Activated CD4-positive, alpha-beta T cell treated with anti-CD3 and anti-CD28 coated beads for 36 hours (primary cell): ENCODE measurements around the gene ENOX1. TPM values are rescaled to one million over a fixed set of nuclear protein-coding genes. Genes with fewer than 3 reads are reported as not detected.

Experiments used
- ATAC-seq: fragments of 200-7000 bp; cut with Tn5 transposase; one replicate; pipeline ENCODE4 v1.10.0; 2021; ENCODE audit warnings: mild to moderate bottlenecking, moderate library complexity
- CTCF ChIA-PET: fragments of 350-600 bp; sonication (Branson Sonifier 250); formaldehyde crosslinking; loops from one replicate; lab custom pipeline; 2021; ENCODE audit warnings: antibody characterized with exemption; lab: Charles Lee
- POLR2A ChIA-PET: fragments of 350-600 bp; sonication (Branson Sonifier 250); formaldehyde crosslinking; loops from one replicate; lab custom pipeline; 2021; ENCODE audit warnings: antibody characterized with exemption, inconsistent platforms; lab: Charles Lee
- DNase-seq: peaks from one replicate; pipeline ENCODE4 v3.0.0-alpha.2; 2020
- H3K27ac Mint-ChIP-seq: one replicate; pipeline ENCODE4 v1.8.0; 2021; ENCODE audit warnings: mixed read lengths
- H3K27me3 Mint-ChIP-seq: one replicate; pipeline ENCODE4 v1.8.0; 2021; ENCODE audit warnings: mixed read lengths
- H3K36me3 Mint-ChIP-seq: one replicate; pipeline ENCODE4 v1.8.0; 2021; ENCODE audit warnings: low read depth, mixed read lengths
- H3K4me1 Mint-ChIP-seq: one replicate; pipeline ENCODE4 v1.8.0; 2021; ENCODE audit warnings: mixed read lengths
- H3K4me3 Mint-ChIP-seq: one replicate; pipeline ENCODE4 v1.8.0; 2021; ENCODE audit warnings: mild to moderate bottlenecking, moderate library complexity, mixed read lengths
- H3K9me3 Mint-ChIP-seq: one replicate; pipeline ENCODE4 v1.8.0; 2021; ENCODE audit warnings: low read depth, mixed read lengths
- intact Hi-C, 2 experiments: fragments of 100-400 bp; cut with DNase I in 1 of 2; cut with micrococcal nuclease in 1 of 2; formaldehyde crosslinking; loops; one replicate each; pipeline versions ENCODE4 v1.14.2 to v1.15.1; 2022 to 2024; cut with DNase I, micrococcal nuclease
- total RNA-seq, 2 experiments: library from RNA; stranded (reverse); gene quantifications; one replicate each; pipeline ENCODE4 v1.2.3, GENCODE V29; 2021

Gene ENOX1
- total RNA-seq, 2 experiments from 2014 or later, result 0.28 to 0.48 TPM

- POLR2A ChIA-PET, result no interaction called here
- intact Hi-C loops, result no loop called here
- no peaks in the 10 kb centered on the region for H3K9me3 Mint-ChIP-seq
- peaks cover 18% of the 10 kb centered on the region for H3K27me3 Mint-ChIP-seq
- CTCF ChIA-PET, result no interaction called here
- H3K4me3 Mint-ChIP-seq, result no peak overlapping the region
- no peaks in the 10 kb centered on the region for H3K36me3 Mint-ChIP-seq
- peaks cover 4% of the 10 kb centered on the region for H3K4me1 Mint-ChIP-seq
- no peak for DNase-seq
- no peak for ATAC-seq
- no peak overlapping the region for H3K27ac Mint-ChIP-seq
Observed at GRCh38 chr13:43569658-43570057, 217.1 kb downstream of the ENOX1 start.

GRCh38 chr13:43567608-43568007, 219.2 kb downstream of the ENOX1 start:
- Mint-ChIP-seq H3K4me3 (no peak overlapping the region), H3K36me3 (no peaks in the 10 kb centered on the region), H3K4me1 (peaks cover 2% of the 10 kb centered on the region), H3K27me3 (peaks cover 12% of the 10 kb centered on the region), H3K27ac (no peak overlapping the region), H3K9me3 (no peaks in the 10 kb centered on the region)
- intact Hi-C loops, result no loop called here
- ATAC-seq (no peak), DNase-seq (no peak)
- ChIA-PET CTCF (no interaction called here), POLR2A (no interaction called here)

- H3K9me3 Mint-ChIP-seq, result no peaks in the 10 kb centered on the region
- peaks cover 2% of the 10 kb centered on the region for H3K4me1 Mint-ChIP-seq
- ChIA-PET CTCF (interaction anchor here (0.7 kb wide), 1 partner anchor 196 kb away, joined by 4 read pairs; no protein-coding TSS in a partner anchor), POLR2A (no interaction called here)
- no peak for DNase-seq
- no peak overlapping the region for H3K4me3 Mint-ChIP-seq
- H3K36me3 Mint-ChIP-seq, result no peaks in the 10 kb centered on the region
- ATAC-seq, result no peak
- peaks cover 11% of the 10 kb centered on the region for H3K27me3 Mint-ChIP-seq
- intact Hi-C loops, result no loop called here
- H3K27ac Mint-ChIP-seq, result no peak overlapping the region
Observed at GRCh38 chr13:43564952-43565351, 221.8 kb downstream of the ENOX1 start.

- no peak for ATAC-seq
- H3K9me3 Mint-ChIP-seq, result no peaks in the 10 kb centered on the region
- H3K4me3 Mint-ChIP-seq, result no peak overlapping the region
- DNase-seq, result no peak
- ChIA-PET CTCF (no interaction called here), POLR2A (no interaction called here)
- no peaks in the 10 kb centered on the region for H3K36me3 Mint-ChIP-seq
- H3K4me1 Mint-ChIP-seq, result peaks cover 2% of the 10 kb centered on the region
- peaks cover 8% of the 10 kb centered on the region for H3K27me3 Mint-ChIP-seq
- intact Hi-C loops, result no loop called here
- no peak overlapping the region for H3K27ac Mint-ChIP-seq
Observed at GRCh38 chr13:43561081-43561480, 225.7 kb downstream of the ENOX1 start.

- DNase-seq (no peak), ATAC-seq (no peak)
- Mint-ChIP-seq H3K36me3 (no peaks in the 10 kb centered on the region), H3K27ac (no peak overlapping the region), H3K4me1 (no peaks in the 10 kb centered on the region), H3K9me3 (no peaks in the 10 kb centered on the region), H3K27me3 (peaks cover 4% of the 10 kb centered on the region), H3K4me3 (no peak overlapping the region)
- ChIA-PET POLR2A (no interaction called here), CTCF (no interaction called here)
- intact Hi-C loops, result no loop called here
Observed at GRCh38 chr13:43558939-43559338, 227.8 kb downstream of the ENOX1 start.

- Mint-ChIP-seq H3K27me3 (peaks cover 4% of the 10 kb centered on the region), H3K9me3 (no peaks in the 10 kb centered on the region), H3K27ac (no peak overlapping the region), H3K4me3 (no peak overlapping the region), H3K36me3 (no peaks in the 10 kb centered on the region), H3K4me1 (no peaks in the 10 kb centered on the region)
- intact Hi-C loops, result no loop called here
- CTCF ChIA-PET, result interaction anchor here (0.7 kb wide), 1 partner anchor 122 kb away, joined by 3 read pairs; no protein-coding TSS in a partner anchor
- ATAC-seq (no peak), DNase-seq (no peak)
- POLR2A ChIA-PET, result no interaction called here
Observed at GRCh38 chr13:43558326-43558725, 228.4 kb downstream of the ENOX1 start.

GRCh38 chr13:43555667-43556066, 231.1 kb downstream of the ENOX1 start:
- DNase-seq (no peak), ATAC-seq (no peak)
- H3K36me3 Mint-ChIP-seq, result no peaks in the 10 kb centered on the region
- intact Hi-C loops, result no loop called here
- POLR2A ChIA-PET, result no interaction called here
- peaks cover 2% of the 10 kb centered on the region for H3K27me3 Mint-ChIP-seq
- no peak overlapping the region for H3K4me3 Mint-ChIP-seq
- no peak overlapping the region for H3K27ac Mint-ChIP-seq
- H3K4me1 Mint-ChIP-seq, result no peaks in the 10 kb centered on the region
- no peaks in the 10 kb centered on the region for H3K9me3 Mint-ChIP-seq
- CTCF ChIA-PET, result no interaction called here

GRCh38 chr13:43551897-43552456, 234.8 kb downstream of the ENOX1 start:
- no peaks in the 10 kb centered on the region for H3K36me3 Mint-ChIP-seq
- no peak for ATAC-seq
- no peak overlapping the region for H3K4me3 Mint-ChIP-seq
- peaks cover 3% of the 10 kb centered on the region for H3K4me1 Mint-ChIP-seq
- ChIA-PET POLR2A (no interaction called here), CTCF (interaction anchor here (0.7 kb wide), 1 partner anchor 561 kb away, joined by 3 read pairs; no protein-coding TSS in a partner anchor)
- no peak overlapping the region for H3K27ac Mint-ChIP-seq
- DNase-seq, result no peak
- no peaks in the 10 kb centered on the region for H3K9me3 Mint-ChIP-seq
- intact Hi-C loops, result no loop called here
- peaks cover 6% of the 10 kb centered on the region for H3K27me3 Mint-ChIP-seq

- no peaks in the 10 kb centered on the region for H3K9me3 Mint-ChIP-seq
- ChIA-PET POLR2A (no interaction called here), CTCF (no interaction called here)
- no peak overlapping the region for H3K27ac Mint-ChIP-seq
- no peak overlapping the region for H3K4me3 Mint-ChIP-seq
- intact Hi-C loops, result no loop called here
- DNase-seq (no peak), ATAC-seq (no peak)
- H3K36me3 Mint-ChIP-seq, result no peaks in the 10 kb centered on the region
- peaks cover 4% of the 10 kb centered on the region for H3K27me3 Mint-ChIP-seq
- H3K4me1 Mint-ChIP-seq, result peaks cover 3% of the 10 kb centered on the region
Observed at GRCh38 chr13:43546816-43547215, 240.0 kb downstream of the ENOX1 start.

- POLR2A ChIA-PET, result no interaction called here
- ATAC-seq (no peak), DNase-seq (no peak)
- intact Hi-C loops, result no loop called here
- Mint-ChIP-seq H3K27me3 (peaks cover 4% of the 10 kb centered on the region), H3K9me3 (no peaks in the 10 kb centered on the region), H3K4me1 (peaks cover 3% of the 10 kb centered on the region), H3K4me3 (no peak overlapping the region), H3K27ac (no peak overlapping the region), H3K36me3 (no peaks in the 10 kb centered on the region)
- CTCF ChIA-PET, result no interaction called here
Observed at GRCh38 chr13:43546251-43546650, 240.5 kb downstream of the ENOX1 start.

GRCh38 chr13:43545317-43545874, 241.4 kb downstream of the ENOX1 start:
- intact Hi-C loops, result no loop called here
- Mint-ChIP-seq H3K27me3 (peaks cover 3% of the 10 kb centered on the region), H3K9me3 (no peaks in the 10 kb centered on the region), H3K4me1 (peaks cover 3% of the 10 kb centered on the region), H3K27ac (no peak overlapping the region), H3K36me3 (no peaks in the 10 kb centered on the region), H3K4me3 (no peak overlapping the region)
- DNase-seq (no peak), ATAC-seq (no peak)
- CTCF ChIA-PET, result no interaction called here
- POLR2A ChIA-PET, result no interaction called here

- no peaks in the 10 kb centered on the region for H3K9me3 Mint-ChIP-seq
- no peaks in the 10 kb centered on the region for H3K36me3 Mint-ChIP-seq
- POLR2A ChIA-PET, result no interaction called here
- no peak overlapping the region for H3K27ac Mint-ChIP-seq
- H3K4me1 Mint-ChIP-seq, result peaks cover 3% of the 10 kb centered on the region
- intact Hi-C loops, result no loop called here
- ATAC-seq (no peak), DNase-seq (no peak)
- H3K4me3 Mint-ChIP-seq, result no peak overlapping the region
- H3K27me3 Mint-ChIP-seq, result peaks cover 3% of the 10 kb centered on the region
- CTCF ChIA-PET, result no interaction called here
Observed at GRCh38 chr13:43544631-43545030, 242.1 kb downstream of the ENOX1 start.
